D341Med (cell line): ENCODE results near the gene KNG1.

Source experiments
- DNase-seq: peaks from one replicate; pipeline ENCODE4 v3.0.0; 2012; ENCODE audit warnings: low spot score

KNG1 gene

DNA sequence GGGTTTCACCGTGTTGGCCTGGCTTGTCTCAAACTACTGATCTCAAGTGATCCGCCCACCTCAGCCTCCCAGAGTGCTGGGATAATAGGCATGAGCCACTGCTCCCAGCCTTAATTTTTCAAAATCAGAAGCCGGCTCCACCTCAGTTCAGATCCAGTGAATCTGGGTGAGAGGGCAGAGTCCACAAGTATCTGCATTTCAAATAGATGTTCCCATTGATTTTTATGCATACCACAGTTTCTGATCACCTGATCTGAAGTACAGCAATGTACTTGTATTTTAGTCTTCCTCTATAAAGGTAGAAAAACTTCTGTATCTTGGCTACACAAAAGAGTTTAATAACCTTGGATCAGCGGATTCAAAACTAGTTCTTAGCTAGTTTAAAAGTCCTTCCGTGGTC is 62.0 kb downstream of the KNG1 start:
- DNase-seq: no peak

- DNase-seq: no peak
Measured at GRCh38 chr3:186782542-186783057, 65.4 kb downstream of the KNG1 start.

DNA sequence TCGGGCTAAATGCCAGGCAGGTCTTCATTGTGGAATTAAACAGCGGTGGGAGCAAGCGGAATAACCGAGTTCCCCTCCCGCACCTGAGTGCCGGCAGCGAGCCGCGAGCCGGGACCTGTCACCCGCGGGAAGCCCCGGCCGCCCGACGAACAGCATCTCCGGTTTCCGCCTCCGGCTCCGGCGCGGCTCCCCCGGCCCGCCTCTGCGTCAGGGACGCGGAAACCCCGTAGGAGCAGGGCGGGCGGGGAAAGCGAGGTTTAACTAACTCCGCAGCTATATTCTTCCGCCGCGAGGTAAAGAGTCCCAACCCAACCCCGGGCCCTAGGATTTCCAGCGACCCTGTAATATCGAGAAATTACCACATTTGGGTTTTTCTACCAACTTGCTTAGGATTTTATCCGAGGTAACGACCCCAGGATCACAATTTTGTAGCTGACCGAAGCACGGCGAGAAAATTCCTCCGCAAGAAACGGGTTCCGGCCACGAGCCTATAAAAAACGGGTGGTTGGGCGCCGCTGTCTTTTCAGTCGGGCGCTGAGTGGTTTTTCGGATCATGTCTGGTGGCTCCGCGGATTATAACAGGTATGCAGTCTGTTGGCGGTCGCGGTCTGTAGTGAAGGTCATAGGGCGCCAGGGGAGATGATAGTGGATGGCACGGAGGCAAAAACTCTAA is 66.0 kb downstream of the KNG1 start, which contains the start of gene EIF4A2:
Gene EIF4A2, plus strand, starts transcription at position 520 of the 673 bp plus-strand sequence. Its CDS starts 34 bp downstream, at position 554.
- peak; percentile 95 for DNase-seq

DNA sequence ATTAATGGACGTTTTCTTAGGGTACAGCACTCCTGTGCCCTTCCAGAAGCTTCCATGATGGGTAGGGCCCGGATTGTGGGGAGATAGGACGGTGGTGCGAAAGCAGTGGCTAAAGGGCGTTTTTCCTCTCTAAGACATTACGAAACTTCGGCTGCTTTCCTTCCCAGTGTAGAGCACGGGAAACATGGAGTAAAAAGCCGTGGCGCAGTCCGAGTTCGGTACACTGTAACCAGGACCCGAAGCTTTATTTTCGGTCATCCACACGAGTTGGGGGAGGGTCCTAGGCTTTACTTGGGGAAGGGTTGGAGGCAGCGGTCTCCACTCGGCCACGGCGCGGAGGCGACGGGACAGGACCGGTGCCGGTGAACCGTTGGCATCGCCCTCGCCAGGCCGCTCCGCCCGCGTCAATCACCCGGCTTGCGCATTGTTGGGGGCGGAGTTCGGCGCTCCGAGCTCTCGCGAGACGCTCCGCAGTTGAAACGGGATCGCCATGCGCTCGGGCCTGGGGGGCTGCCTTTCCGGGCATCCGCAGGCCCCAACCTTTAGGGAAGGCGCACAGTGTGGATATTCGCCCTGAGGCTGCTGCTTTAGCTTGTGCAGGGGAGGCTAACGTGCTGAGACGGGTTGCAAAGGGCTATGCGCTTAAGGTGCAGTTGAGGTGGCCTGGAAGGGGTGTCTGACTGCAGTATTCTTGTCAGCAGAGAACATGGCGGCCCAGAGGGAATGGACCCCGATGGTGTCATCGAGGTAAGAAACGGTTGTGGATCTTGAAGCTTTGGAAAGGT is 66.8 kb downstream of the KNG1 start:
- DNase-seq: peak; percentile 84

DNA sequence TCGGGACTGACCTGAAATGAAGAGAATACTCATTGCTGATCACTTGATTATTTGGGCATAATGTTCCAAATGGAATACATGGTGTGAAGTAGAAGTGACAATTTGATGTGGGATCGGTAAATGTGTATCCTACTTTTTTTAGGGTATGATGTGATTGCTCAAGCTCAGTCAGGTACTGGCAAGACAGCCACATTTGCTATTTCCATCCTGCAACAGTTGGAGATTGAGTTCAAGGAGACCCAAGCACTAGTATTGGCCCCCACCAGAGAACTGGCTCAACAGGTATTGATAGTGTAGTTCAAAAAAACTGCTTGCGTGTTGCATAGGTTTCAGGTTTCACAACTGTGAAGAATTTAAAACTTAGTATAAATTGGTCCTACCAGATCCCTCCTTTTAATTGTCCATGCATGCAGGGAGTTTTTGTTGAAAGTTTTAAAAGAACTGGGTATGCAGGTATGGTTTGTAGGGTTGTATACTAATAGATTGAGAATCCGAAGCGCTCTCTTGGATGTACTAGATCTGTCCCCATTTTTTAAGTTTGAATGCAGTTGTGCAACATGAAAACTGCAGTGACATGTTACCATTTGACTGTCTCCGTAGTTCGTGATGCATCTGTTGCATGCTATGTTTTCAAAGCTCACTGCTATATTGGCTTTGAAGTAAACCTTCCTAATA is 67.8 kb downstream of the KNG1 start:
- DNase-seq: no peak

DNA sequence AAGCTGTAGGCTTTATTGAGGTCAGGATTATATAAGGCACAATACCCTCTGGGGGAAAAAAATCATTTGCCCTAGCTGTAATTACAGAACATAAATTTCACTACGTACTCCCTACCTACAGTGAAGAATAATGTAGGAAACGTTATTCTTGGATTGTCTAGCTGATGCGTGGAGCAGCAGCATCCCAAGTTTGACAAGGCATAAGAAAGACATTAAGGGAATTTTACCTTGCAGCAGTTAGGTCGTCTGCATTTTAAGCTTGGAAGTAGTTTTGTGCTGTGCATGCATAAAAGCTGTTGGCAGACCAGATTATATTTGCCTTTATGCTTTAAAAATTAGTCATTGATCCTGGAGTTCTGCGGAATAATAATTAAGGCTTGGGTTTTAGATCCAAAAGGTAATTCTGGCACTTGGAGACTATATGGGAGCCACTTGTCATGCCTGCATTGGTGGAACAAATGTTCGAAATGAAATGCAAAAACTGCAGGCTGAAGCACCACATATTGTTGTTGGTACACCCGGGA is 68.4 kb downstream of the KNG1 start:
- no peak for DNase-seq

GRCh38 chr3:186786922-186787321 is 69.8 kb downstream of the KNG1 start:
- DNase-seq: no peak

DNA sequence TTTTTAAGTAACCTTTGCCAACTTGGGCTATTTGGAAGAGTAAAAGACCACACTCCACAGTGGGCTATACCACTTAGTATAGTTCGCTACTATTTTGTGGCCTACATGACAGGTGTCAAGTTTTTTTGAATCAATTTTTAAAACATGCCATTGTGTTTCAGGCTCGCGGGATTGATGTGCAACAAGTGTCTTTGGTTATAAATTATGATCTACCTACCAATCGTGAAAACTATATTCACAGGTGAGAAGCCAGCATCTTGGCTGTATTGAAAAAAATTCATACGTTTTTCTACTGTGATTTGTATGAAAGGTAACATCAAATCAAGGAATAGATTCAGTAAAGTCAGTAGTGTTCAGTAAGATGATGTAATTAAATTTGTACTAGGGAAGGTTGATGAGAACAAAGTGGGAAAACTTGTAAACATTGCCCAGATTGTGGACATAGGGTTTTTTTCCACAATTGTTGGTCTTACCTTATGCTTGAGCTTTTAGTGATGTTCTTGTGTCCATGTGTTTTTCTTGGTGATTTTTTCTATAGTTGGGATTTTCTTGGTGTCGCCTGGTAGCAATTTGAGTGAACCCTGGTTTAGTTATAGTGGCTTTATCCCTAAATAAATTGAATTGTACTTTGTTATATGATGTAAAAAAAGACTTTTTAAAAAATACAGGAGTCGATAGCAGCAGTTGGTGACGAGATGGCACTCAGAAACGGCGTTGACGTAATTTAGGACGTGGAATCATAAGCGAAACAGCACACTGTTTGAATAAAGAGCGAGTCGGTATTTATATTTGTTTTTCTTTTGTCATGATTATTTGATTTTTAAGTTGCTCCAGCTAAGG is 70.7 kb downstream of the KNG1 start:
- no peak for DNase-seq

DNA sequence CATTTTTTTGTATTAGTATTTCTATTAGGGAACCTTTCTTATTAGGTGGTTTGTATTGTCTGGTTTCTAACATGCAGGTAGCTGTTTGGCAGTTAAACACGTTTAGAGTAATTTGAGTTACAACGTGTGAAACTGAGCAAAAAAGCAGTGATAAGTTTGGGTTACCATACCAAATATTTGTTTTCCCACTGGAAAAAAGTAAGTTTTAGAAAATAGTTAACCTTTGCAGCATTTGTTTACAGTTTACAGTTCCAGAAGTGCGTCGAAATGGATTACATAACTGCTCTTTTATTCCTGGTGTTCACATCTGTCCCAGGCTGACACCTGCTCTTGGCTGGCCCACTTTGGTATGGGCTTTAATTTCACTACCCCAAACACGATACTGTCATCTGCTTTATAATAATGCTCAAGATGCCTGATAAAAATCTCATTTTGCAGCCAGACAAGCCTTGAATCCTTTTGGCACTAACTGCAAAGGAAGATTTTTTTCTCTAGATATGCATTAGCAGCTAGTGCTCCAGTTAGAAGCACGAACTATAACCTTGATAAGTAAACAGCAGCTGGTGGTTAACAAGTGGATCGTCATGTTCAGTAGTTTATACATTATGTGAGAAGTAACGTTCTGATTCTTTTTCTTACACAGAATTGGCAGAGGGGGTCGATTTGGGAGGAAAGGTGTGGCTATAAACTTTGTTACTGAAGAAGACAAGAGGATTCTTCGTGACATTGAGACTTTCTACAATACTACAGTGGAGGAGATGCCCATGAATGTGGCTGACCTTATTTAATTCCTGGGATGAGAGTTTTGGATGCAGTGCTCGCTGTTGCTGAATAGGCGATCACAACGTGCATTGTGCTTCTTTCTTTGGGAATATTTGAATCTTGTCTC is 71.6 kb downstream of the KNG1 start:
- no peak for DNase-seq

DNA sequence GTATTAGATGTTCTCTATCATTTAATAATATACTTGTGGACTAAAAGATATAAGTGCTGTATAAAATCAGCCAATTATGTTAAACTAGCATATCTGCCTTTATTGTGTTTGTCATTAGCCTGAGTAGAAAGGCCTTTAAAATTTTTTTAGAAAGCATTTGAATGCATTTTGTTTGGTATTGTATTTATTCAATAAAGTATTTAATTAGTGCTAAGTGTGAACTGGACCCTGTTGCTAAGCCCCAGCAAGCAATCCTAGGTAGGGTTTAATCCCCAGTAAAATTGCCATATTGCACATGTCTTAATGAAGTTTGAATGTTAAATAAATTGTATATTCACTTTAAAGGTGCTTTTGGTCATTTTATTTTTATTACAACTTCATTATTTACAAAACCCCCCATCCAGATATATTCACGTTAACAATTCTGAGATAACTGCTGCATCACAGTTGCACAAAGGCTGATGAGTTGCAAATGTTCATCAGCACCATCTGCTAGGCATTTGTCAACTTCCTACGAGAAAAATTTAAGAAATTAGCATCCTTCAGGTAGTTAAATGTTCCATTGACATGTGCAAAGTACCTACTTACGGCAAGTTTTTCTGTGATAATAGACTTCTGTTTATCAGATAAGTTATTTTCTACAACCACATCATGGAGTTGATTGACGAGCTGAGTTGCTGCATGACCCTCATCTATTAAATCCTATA is 72.5 kb downstream of the KNG1 start:
- no peak for DNase-seq

DNA sequence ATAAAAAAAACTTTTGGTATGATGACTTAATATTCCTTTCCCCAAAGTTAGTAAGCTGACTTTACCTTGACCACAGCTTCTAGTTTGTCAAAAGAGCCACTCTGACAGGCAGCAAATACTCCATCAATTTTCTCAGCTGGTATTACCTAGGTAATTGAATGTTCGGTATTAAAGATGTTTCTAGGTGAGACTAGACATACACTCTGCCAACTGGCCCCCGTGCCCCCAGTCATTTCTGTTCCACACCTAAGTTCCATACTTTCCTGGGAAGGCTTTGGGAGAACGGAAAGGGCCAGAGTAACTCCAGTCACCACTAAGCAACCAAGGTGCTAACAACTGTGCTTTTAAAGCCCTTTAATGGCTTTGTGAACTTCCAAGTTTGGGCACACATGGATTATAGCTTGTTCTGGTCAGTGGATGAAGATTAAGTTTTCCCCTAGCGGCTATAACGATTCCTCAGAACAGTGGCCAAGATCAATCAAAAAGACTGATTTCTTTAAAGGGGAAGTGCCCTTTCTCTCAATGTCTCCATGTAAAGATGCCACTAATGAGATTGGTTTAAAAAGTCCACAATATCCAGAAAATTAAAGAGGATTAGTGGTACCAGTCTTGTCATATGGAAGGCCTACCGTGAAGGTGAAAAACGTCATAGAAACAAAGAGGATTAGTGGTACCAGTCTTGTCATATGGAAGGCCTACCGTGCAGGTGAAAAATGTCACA is 73.3 kb downstream of the KNG1 start:
- no peak for DNase-seq
